Measurements from ENCODE around the gene RRP9.

RRP9 gene

GRCh38 chr3:51971350-51971749, 29.6 kb upstream of the RRP9 start:
- no peak for DNase-seq (ENCODE audit: low read depth)

GRCh38 chr3:51970606-51971300, 29.0 kb upstream of the RRP9 start:
- no peak for DNase-seq (ENCODE audit: low read depth)

GRCh38 chr3:51969841-51970240, 28.1 kb upstream of the RRP9 start:
- DNase-seq (ENCODE audit: low read depth): no peak

GRCh38 chr3:51968883-51969678, 27.4 kb upstream of the RRP9 start:
- no peak for DNase-seq (ENCODE audit: low read depth)

- DNase-seq (ENCODE audit: low read depth): no peak
These were observed 26.6 kb upstream of the RRP9 start for GRCh38 chr3:51968170-51968775.

GRCh38 chr3:51967384-51968169, 25.9 kb upstream of the RRP9 start, which contains the start of gene PCBP4:
PCBP4 (minus strand) TSS chr3:51967454; CDS start chr3:51961240, 6,214 bp downstream.
- DNase-seq (ENCODE audit: low read depth): no peak

GRCh38 chr3:51966922-51967383, 25.2 kb upstream of the RRP9 start:
- no peak for DNase-seq (ENCODE audit: low read depth)

GRCh38 chr3:51966486-51966885, 24.8 kb upstream of the RRP9 start:
- no peak for DNase-seq (ENCODE audit: low read depth)

- DNase-seq (ENCODE audit: low read depth): no peak
These were observed 24.3 kb upstream of the RRP9 start for GRCh38 chr3:51966016-51966415.

- DNase-seq (ENCODE audit: low read depth): no peak
These were observed 22.8 kb upstream of the RRP9 start for GRCh38 chr3:51964521-51964920.

GRCh38 chr3:51963951-51964451, 22.3 kb upstream of the RRP9 start:
- DNase-seq (ENCODE audit: low read depth): no peak

GRCh38 chr3:51962854-51963530, 21.3 kb upstream of the RRP9 start:
- DNase-seq (ENCODE audit: low read depth): no peak

GRCh38 chr3:51961602-51962569, 20.2 kb upstream of the RRP9 start:
- no peak for DNase-seq (ENCODE audit: low read depth)

- no peak for DNase-seq (ENCODE audit: low read depth)
These were observed 19.3 kb upstream of the RRP9 start for GRCh38 chr3:51961011-51961410.

- no peak for DNase-seq (ENCODE audit: low read depth)
These were observed 18.7 kb upstream of the RRP9 start for GRCh38 chr3:51960386-51960785.

- DNase-seq (ENCODE audit: low read depth): no peak
These were observed 17.9 kb upstream of the RRP9 start for GRCh38 chr3:51959651-51960050.

- no peak for DNase-seq (ENCODE audit: low read depth)
These were observed 17.2 kb upstream of the RRP9 start for GRCh38 chr3:51958603-51959521.

GRCh38 chr3:51957520-51958205, 16.0 kb upstream of the RRP9 start:
- DNase-seq (ENCODE audit: low read depth): no peak

Measured in HS-5 (cell line).